SHP77 treated with DMSO at 0.1 percent for 48 hours (cell line): ENCODE results near the gene ROR2.
"Not testable (repeated sequence)": the region's sequence is repeated elsewhere in the genome, so short reads cannot be mapped to it uniquely, and the experiment has no call there.

Experiments used
- DNase-seq: peaks from one replicate; lab custom pipeline; 2025; lab: John Stamatoyannopoulos, UW

Gene ROR2

GRCh38 chr9:91798273-91799112 lies 151.5 kb downstream of the ROR2 start:
- not testable (repeated sequence) for DNase-seq

GRCh38 chr9:91797517-91797916 lies 152.5 kb downstream of the ROR2 start:
- DNase-seq = not testable (repeated sequence)

- not testable (repeated sequence) for DNase-seq
Observed at GRCh38 chr9:91796516-91796915, 153.5 kb downstream of the ROR2 start.

- peak; percentile 47 for DNase-seq
Observed at GRCh38 chr9:91795598-91796241, 154.3 kb downstream of the ROR2 start.

GRCh38 chr9:91793371-91793770 lies 156.7 kb downstream of the ROR2 start:
- DNase-seq = not testable (repeated sequence)

GRCh38 chr9:91790917-91791316 lies 159.1 kb downstream of the ROR2 start:
- DNase-seq = no peak

GRCh38 chr9:91789941-91790340 lies 160.1 kb downstream of the ROR2 start:
- DNase-seq = no peak

GRCh38 chr9:91787931-91788330 lies 162.1 kb downstream of the ROR2 start:
- no peak for DNase-seq

GRCh38 chr9:91786132-91786896 lies 163.7 kb downstream of the ROR2 start:
- no peak for DNase-seq

- DNase-seq = no peak
Observed at GRCh38 chr9:91785447-91785842, 164.6 kb downstream of the ROR2 start.

GRCh38 chr9:91784673-91785446 lies 165.2 kb downstream of the ROR2 start:
- no peak for DNase-seq

GRCh38 chr9:91783876-91784672 lies 166.0 kb downstream of the ROR2 start:
- no peak for DNase-seq

- DNase-seq = peak; percentile 9
Observed at GRCh38 chr9:91783411-91783810, 166.6 kb downstream of the ROR2 start.

GRCh38 chr9:91782708-91783214 lies 167.3 kb downstream of the ROR2 start:
- DNase-seq = no peak

GRCh38 chr9:91781906-91782305 lies 168.1 kb downstream of the ROR2 start:
- no peak for DNase-seq

GRCh38 chr9:91781116-91781515 lies 168.9 kb downstream of the ROR2 start:
- DNase-seq = no peak

- no peak for DNase-seq
Observed at GRCh38 chr9:91778031-91778430, 172.0 kb downstream of the ROR2 start.

GRCh38 chr9:91777292-91777830 lies 172.7 kb downstream of the ROR2 start:
- DNase-seq = no peak

GRCh38 chr9:91776409-91777291 lies 173.4 kb downstream of the ROR2 start:
- DNase-seq = no peak

GRCh38 chr9:91775708-91776028 lies 174.4 kb downstream of the ROR2 start:
- no peak for DNase-seq
